GM13976 (cell line): Measurements from ENCODE around the gene SNIP1.
"Not testable (repeated sequence)": the region's sequence is repeated elsewhere in the genome, so short reads cannot be mapped to it uniquely, and the experiment has no call there.

Source experiments
- DNase-seq: peaks from one replicate; pipeline ENCODE4 v3.0.0; 2012; ENCODE audit warnings: low spot score
- CTCF ChIP-seq: IDR thresholded peaks from 2 replicates; pipeline ENCODE4 v1.5.1; 2012; ENCODE audit warnings: borderline replicate concordance, mild to moderate bottlenecking; ENCODE audit not compliant: insufficient read depth; ENCODE audit errors: extremely low read depth, missing control alignments, control extremely low read depth
- in situ Hi-C: fragments of 300-500 bp; cut with MboI; formaldehyde crosslinking; loops from one replicate; pipeline ENCODE4 v1.12.0; 2022; ENCODE audit warnings: low sequenced_read_pairs, mixed read lengths, inconsistent platforms; ENCODE audit not compliant: unreplicated experiment

Gene SNIP1

DNA sequence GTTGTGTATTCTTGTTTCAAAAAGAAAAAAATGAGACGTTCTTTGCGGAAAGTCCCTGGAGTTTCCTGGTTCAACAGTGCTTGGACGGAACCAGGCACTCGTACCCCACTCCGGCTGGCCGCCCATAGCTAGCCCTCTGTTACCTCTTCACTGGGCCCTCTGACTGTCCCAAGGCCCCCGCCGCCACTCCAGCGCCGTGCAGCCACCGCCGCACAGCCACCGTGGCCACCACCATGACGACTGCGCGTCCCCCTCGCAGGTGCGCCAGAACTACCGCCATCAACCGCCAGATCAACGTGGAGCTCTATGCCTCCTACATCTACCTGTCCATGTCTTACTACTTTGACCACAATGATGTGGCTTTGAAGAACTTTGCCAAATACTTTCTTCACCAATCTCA lies 9.6 kb downstream of the SNIP1 start:
- in situ Hi-C loops, result no loop called here
- TF ChIP-seq CTCF, result no peak

DNA sequence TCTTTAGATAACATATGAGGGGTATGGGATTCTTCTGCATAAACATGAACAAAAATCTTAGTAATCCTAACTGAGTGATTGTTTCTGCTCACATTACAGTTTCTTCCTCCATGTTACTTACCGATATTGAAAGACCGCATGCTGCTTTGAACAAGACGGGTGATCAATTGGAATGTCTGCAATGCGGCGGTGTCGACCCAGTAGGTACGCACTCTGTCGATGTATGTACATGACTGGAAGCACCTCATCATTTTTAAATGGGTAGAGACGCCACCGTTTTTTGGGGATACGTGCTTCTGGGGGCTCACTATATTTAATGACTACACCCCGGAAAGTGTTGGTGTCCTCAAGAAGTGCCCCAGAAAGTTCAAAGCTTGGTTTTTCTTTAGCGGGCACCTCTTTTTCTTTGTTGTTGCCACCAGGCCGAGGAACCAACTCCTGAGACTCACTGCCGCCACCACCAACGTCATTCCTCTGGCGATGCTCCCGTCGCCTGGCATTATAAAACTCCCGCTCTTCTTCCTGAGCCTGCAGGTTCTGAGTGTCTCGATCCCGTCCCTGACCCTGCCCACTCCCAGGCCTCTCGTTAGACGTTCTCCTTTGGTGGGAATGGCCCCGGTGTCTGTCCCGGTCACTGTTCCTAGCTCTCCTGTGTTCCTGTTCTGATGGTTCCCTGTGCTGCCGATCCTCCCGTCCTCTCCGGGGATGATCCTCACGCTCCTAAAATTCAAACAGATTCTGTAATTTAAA lies 13.9 kb downstream of the SNIP1 start:
- no peak for DNase-seq
- in situ Hi-C loops, result no loop called here
- no peak for TF ChIP-seq CTCF

More for the DNA sequence above, 9.6 kb downstream of the SNIP1 start:
- DNase-seq, result no peak

GRCh38 chr1:37539154-37539553 lies 14.9 kb downstream of the SNIP1 start:
- in situ Hi-C loops, DNase-seq: not testable (repeated sequence)

DNA sequence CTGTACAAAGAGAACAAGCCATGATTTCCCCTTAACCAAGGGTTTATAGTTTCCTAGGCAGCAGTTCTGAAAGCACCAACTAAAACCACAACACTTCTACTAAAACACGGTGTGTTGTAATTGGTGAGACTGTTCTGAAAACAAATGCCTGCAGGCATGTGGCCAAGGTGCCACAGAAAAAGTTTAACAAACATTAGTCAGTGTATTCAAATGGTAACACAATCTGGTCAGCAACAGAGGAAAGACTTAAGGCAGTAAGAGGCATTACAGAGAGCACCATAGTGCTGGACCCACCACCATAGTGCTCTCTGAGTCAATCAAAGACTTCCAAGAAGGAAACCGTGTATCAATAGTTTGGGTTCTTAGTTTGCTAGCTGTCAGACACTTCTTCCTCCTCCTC lies 16.7 kb downstream of the SNIP1 start:
- TF ChIP-seq CTCF, result no peak
- no peak for DNase-seq
- in situ Hi-C loops, result no loop called here

- TF ChIP-seq CTCF, result no peak
- in situ Hi-C loops, result no loop called here
- DNase-seq, result no peak
Measured at GRCh38 chr1:37533317-37534093, 20.6 kb downstream of the SNIP1 start.

DNA sequence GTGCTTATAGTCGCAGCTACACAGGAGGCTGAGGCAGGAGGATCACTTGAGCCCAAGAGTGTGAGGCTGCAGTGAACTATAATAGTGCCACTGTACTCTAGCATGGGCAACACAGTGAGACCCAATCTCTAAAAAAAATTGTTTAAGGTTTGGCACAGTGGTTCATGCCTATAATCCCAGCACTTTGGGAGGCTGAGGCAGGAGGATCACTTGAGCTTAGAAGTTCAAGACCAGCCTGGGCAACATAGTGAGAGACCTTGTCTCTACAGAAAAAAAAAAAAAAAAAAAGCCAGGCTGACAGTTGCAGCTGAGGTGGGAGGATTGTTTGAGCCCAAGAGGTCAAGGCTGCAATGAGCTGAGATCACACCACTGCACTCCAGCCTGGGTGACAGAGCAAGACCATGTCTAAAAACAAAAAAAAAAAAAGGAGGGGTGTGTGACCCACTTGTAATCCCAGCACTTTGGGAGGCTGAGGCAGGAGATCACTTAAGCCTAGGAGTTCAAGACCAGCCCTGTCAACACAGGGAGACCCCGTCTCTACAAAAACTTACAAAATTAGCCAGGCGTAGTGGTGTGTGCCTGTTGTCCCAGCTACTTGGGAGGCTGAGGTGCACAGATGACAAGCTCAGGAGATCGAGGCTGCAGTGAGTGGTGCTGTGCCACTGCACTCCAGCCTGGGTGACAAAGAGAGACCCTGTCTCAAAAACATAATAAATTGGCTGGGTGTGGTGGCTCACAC lies 21.5 kb downstream of the SNIP1 start:
- in situ Hi-C loops, result not testable (repeated sequence)

DNA sequence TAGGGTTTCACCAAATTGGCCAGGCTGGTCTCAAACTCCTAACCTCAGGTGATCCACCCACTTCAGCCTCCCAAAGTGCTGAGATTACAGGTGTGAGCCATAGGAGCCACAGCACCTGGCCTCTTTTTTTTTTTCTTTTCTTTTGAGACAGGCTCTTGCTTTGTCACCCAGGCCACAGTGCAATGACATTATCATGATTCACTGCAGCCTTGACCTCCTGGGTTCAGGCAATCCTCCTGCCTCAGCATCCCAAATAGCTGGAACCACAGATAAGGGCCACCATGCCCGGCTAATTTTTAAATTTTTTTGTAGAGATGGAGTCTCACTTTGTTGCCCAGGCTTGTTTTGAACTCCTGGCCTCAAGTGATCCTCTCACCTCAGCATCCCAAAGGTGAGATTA lies 24.2 kb downstream of the SNIP1 start:
- in situ Hi-C loops, DNase-seq: not testable (repeated sequence)

More for the DNA sequence above, 21.5 kb downstream of the SNIP1 start:
- DNase-seq, result not testable (repeated sequence)

GRCh38 chr1:37519613-37520012 lies 34.5 kb downstream of the SNIP1 start:
- TF ChIP-seq CTCF, result no peak
- in situ Hi-C loops, result no loop called here
- DNase-seq, result no peak

- in situ Hi-C loops, DNase-seq: not testable (repeated sequence)
Measured at GRCh38 chr1:37518929-37519328, 35.2 kb downstream of the SNIP1 start.

DNA sequence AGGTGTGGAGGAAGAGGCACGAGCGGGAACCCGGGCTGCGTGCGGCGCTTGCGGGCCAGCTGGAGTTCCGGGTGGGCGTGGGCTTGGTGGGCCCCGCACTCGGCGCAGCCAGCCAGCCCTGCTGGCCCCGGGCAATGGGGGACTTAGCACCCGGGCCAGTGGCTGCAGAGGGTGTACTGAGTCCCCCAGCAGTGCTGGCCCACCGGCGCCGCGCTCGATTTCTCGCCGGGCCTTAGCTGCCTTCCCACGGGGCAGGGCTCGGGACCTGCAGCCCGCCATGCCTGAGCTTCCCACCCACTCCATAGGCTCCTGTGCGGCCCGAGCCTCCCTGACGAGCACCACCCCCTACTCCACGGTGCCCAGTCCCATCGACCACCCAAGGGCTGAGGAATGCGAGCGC lies 35.9 kb downstream of the SNIP1 start:
- DNase-seq, in situ Hi-C loops: not testable (repeated sequence)
